ENCODE data around the gene MAP3K5. TPM values are rescaled to one million over a fixed set of nuclear protein-coding genes. Genes with fewer than 3 reads are reported as not detected.
"Not testable (repeated sequence)": the region's sequence is repeated elsewhere in the genome, so short reads cannot be mapped to it uniquely, and the experiment has no call there.

MAP3K5 gene
- total RNA-seq, 2 experiments from 2014 or later, result 9.2 to 11.0 TPM

DNA sequence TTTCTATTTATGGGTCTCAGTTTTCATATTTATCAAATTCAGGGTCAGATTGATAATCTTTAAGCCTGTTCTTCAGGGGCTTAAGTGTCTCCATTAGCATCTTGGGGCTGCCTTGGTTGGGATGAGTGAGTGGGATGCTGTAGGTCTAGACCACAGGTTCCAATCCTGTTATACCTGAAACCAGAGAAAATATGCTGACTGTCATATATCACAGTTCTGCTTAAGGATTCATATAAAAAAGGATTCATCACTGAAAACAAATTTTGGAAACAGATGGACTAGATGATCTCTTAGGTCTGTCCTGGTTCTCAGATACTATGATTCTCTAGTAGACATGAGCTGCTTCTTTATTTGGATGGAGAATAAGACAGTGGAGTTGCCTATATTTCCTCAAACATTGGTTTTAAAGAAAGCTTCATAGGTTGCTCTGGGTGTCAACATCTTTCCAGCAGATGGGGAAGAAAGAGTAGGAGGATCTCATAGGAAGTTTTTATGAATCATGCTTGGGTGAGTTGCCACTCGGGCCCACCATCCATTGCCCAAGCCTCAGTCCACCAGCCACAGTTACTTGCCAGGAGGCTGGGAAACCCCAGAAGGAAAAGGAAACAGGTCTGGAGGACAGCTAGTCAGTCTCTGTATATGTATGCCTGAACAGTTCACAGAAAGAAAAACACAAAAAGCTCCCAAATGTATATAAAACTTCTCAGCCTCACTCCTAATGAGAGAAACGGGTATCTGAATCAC lies 199.2 kb downstream of the MAP3K5 start:
- ChIA-PET CTCF (interaction anchor here (0.7 to 1.0 kb wide), 2 partner anchors 51 to 53 kb away, joined by 3 to 4 read pairs; no protein-coding TSS in a partner anchor), POLR2A (interaction anchor here (1.4 kb wide), 1 partner anchor 199 kb away, joined by 6 read pairs; the partner anchor contains the start of gene MAP3K5)

DNA sequence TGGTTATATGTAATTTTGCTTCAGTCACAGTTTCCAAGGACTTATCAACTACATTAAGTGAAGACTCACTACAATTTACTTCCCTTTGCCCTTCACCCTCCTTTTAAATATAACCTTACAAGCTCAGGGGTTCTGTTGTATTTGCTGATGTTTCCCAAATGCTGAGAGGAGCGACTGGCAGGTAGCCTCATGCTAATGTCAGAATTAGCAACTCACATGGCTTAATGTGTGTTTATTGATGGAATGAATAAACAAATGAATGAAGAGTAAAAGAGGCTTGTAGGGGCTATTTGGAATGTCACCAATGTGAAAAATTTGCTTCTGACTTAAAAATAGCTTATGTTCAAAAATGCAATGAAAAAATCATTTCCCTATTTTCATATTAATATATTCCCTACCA lies 200.7 kb downstream of the MAP3K5 start:
- ChIA-PET POLR2A (no interaction called here), CTCF (no interaction called here)

GRCh38 chr6:136590846-136591245 lies 201.4 kb downstream of the MAP3K5 start:
- CTCF ChIA-PET, POLR2A ChIA-PET: not testable (repeated sequence)

GRCh38 chr6:136587527-136587926 lies 204.8 kb downstream of the MAP3K5 start:
- CTCF ChIA-PET, result no interaction called here
- POLR2A ChIA-PET, result no interaction called here

DNA sequence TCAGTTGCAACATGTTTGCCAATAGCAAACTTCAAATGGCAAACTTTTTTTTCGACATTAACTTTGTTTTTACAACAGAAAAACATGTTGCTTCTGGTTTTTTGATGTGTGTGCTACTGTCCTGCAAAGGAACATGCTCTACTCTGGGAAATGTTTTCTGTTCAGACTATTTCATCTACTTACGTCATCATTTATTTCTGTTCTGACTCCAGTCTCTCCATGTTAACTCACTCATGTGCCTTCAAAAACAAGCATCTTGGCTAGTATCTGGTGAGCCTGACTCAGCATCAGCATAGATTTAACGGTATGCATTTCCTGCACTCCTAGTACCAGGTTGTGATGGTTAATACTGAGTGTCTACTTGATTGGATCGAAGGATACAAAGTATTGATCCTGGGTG lies 206.0 kb downstream of the MAP3K5 start:
- ChIA-PET CTCF (no interaction called here), POLR2A (no interaction called here)

- CTCF ChIA-PET, result interaction anchor here (1.5 kb wide), 1 partner anchor 59 kb away, joined by 4 read pairs; no protein-coding TSS in a partner anchor
- POLR2A ChIA-PET, result not testable (repeated sequence)
Measured at GRCh38 chr6:136585523-136585922, 206.8 kb downstream of the MAP3K5 start.

DNA sequence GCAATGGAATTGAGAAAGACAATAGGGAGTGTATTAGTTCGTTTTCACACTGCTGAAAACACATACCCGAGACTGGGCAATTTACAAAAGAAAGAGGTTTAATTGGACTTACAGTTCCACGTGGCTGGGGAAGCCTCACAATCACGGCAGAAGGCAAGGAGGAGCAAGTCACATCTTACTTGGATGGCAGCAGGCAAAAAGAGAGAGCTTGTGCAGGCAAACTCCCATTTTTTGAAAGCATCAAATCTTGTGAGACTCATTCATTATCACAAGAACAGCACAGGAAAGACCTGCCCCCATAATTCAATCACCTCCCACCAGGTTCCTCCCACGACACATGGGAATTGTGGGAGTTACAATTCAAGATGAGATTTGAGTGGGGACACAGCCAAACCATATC lies 208.0 kb downstream of the MAP3K5 start:
- CTCF ChIA-PET, result interaction anchor here (1.5 kb wide), 1 partner anchor 60 kb away, joined by 4 read pairs; no protein-coding TSS in a partner anchor
- POLR2A ChIA-PET, result not testable (repeated sequence)

GRCh38 chr6:136582711-136583471 lies 209.4 kb downstream of the MAP3K5 start:
- ChIA-PET CTCF (no interaction called here), POLR2A (no interaction called here)

GRCh38 chr6:136579800-136580199 lies 212.5 kb downstream of the MAP3K5 start:
- ChIA-PET CTCF (no interaction called here), POLR2A (no interaction called here)

DNA sequence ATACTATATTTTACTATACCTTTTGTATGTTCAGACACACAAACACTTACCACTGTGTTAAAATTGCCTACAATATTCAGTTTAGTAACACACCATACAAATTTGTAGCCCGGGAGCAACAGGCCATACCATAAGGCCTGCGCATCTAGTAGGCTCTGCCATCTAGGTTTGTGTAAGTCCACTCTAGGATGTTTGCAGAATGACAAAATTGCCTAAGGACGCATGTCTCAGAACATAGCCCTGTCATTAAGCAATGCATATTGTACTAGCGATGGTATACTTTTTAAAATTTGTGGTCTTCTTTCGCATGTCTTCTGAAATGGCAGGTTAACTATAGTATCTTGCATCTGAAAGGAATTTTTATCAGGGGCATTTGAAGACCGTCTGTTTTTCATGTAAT lies 215.5 kb downstream of the MAP3K5 start:
- ChIA-PET CTCF (no interaction called here), POLR2A (no interaction called here)

DNA sequence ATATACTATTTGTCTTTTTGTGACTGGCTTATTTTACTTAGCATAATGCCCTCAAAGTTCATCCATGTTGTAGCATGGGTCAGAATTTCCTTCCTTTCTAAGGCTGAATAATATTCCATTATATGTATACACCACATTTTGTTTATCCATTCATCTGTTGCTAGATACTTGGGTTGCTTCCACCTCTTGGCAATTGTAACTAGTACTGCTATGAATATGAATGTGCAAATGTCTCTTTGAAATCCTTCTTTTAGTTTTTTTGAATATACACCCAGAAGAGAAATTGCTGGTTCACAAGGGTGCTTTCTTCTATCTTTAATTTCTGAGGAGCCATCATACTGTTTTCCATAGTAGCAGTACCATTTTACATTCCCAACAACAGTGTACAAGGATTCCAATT lies 220.8 kb downstream of the MAP3K5 start:
- CTCF ChIA-PET, result no interaction called here

DNA sequence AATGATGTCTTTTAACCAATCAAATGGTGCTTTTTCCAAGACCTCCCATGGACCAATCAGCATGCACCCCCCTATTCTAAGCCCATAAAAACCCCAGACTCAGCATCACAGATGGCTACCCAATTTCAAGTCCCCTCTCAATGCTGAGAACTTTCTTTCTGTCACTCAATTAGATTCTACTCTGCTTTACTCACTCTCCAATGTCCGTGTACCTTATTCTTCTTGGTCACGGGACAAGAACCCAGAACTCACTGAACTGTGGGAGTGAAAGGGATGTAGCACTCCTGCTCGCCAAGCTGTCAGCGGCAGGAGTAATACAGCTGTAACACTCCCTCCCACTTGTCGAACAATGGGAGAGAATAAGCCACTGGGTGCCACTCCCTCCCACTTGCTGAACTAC lies 221.2 kb downstream of the MAP3K5 start:
- POLR2A ChIA-PET, result no interaction called here
- CTCF ChIA-PET, result no interaction called here

More for the DNA sequence above, 220.8 kb downstream of the MAP3K5 start:
- POLR2A ChIA-PET, result no interaction called here

DNA sequence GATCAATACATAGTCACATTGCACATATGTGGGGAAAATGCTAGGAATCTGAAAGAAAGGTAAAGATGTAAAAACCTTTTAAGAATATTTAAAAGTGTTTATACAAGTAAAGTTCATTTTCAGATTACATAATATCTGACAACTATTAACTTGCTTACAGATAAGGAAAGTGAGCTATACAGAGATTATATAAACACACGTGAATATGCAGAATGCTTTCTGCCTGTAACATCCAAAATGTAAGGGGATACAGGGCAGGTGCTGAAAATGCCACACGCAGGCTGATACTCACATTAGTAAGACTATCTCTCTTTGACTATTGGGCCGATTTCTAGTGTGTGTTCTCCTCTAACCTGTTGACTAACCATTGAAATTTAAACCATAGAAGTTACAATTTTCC lies 224.1 kb downstream of the MAP3K5 start:
- ChIA-PET POLR2A (no interaction called here), CTCF (no interaction called here)

GRCh38 chr6:136567688-136568087 lies 224.6 kb downstream of the MAP3K5 start:
- CTCF ChIA-PET, result no interaction called here
- POLR2A ChIA-PET, result no interaction called here

DNA sequence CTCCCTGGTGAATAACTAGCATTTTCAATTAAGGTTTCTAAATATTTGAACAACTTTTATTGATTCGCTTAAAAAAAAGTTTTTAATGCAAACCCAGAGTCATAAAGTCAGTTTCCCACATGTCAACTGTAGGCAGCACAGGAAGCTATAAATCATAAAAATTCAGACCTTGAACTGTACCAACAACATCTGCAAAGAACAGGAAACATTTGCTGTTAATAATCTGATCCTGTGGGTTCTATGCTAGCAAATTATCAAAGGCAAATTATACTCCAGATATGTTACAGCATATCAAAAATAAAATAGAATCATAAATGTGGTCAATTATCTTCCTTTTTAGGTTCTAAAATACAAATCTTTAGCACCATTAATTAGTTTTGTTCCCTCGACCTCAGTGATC lies 225.4 kb downstream of the MAP3K5 start:
- POLR2A ChIA-PET, result no interaction called here
- CTCF ChIA-PET, result interaction anchor here (0.8 kb wide), 1 partner anchor 32 kb away, joined by 3 read pairs; no protein-coding TSS in a partner anchor

DNA sequence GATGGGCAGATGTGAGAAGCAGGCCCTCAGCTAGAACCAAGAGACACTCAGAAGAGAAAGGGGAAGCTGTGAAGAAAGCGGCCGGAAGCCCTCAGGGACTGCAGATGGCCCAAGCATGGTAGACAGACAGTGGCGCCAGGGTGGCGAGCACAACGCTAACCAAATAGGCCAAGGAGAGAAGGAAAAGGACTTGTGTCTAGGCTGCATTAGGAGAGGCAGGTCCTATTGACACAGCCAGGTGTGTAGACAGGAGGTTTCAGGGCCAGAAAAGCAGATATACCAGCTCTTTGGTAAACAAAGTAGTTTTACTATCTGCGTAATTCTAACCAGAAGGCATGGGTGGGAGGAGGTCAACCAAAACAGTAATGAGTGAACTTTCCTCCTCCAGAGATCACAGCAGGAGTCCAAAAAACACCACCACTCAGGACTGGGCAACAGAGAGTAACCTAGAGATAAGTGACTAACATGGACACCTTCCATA lies 226.2 kb downstream of the MAP3K5 start:
- ChIA-PET CTCF (no interaction called here), POLR2A (no interaction called here)

DNA sequence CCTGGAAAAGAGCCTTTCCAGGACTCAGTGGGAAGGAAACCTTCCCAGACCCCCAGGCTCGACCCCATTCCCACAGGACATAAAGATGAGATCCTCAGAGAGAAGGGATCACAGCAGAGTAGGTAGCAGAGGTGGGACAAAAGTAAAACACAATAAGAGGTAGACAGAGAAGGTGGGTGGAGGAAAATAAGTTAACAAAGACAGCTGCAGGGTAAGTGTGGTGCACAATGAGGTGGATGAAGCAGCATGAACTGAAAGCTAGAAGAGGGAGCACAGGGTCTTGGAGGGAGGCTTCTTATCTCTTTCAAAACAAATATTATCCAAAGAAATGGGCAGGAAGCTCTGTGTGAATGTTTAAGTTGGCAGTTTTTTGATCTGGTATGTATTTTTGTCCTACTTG lies 228.1 kb downstream of the MAP3K5 start:
- POLR2A ChIA-PET, result no interaction called here

DNA sequence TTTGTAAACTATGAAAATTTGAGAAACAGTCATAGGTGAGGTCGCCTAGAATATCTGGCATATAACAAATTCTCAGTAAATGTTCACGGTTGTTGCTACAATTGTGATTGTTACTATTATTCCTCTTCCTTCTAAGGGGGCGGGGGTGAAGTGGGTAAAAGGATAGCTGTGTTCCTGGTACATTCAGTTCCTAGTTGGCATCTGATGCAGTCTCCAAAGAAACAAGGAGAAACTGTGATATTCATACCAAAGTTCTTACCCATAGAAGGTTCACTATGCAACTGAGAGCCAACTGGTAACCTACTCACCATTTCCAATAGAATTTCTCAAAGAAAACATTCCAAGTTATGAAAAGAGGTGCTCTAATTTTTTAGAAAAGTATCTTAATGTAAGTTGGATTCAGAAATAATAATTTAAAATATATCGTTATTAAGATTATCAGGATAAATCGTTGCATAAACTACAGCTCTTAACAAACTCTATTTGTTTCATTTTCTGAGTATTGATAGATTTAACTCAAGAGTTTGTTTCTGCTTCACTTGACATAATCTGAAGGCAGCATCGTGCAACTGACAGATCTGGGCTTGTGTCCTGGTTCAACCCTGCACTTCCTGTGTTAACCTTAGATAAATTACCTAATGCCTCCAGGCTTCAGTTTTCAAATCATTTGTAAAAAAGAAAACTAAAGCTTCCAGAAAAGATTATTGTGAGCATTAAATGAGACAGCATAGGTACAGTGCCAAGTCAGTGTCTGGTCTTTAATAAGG lies 228.7 kb downstream of the MAP3K5 start:
- CTCF ChIA-PET, result no interaction called here
- POLR2A ChIA-PET, result no interaction called here

More for the DNA sequence above, 228.1 kb downstream of the MAP3K5 start:
- CTCF ChIA-PET, result no interaction called here

DNA sequence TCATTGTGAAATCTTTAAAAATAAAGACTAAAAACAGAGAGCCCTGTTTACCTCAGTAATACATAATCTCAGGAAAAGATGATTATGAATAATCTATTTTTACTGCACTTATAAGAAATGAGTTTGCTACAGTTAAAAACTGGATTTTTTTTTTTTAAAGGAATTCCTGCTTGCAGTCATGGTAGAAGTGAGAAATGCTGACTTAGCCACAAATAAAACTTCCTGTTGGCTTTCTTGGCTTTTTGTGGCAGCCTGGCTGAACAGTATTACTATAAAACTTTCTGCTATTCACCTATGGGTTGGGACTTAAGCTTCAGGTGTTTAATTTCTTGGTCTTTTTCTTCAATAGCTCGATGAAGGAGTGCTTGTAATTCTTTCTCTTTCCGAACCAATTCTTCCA lies 230.1 kb downstream of the MAP3K5 start:
- ChIA-PET POLR2A (no interaction called here), CTCF (interaction anchor here (0.9 to 1.6 kb wide), 2 partner anchors 53 to 230 kb away, joined by 3 read pairs; partner anchors contain the start of gene MAP3K5)

DNA sequence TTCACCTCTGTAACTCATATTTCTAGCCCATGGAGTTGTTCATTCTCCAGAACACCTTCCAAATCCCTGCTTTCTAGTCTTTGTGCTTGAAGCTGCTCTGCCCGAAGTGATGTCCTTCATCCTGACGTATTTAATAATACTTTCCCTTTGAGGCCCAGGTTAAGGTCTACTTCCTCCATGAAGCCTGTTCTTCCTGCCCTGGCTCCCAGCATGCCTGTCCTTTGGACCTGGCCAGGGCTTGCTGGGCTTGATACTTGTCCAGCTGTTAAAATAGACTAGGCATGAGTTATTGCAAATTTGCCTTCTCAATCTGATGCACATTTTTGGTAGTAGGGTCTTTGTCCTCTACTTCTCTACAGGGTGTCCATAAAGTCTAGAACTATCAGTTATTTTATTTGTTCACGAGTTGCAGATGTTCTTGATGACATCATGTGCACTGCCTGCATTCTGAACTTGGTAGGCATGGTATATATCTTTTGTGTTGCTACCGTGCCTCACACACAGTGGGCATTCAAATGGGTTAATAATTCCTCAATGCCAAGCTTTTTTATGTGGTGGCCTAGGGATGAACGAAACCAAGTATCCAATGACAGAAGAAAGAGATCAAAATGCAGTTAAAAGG lies 239.0 kb downstream of the MAP3K5 start:
- CTCF ChIA-PET, result no interaction called here
- POLR2A ChIA-PET, result no interaction called here

Data from activated CD8-positive, alpha-beta memory T cell treated with anti-CD3 and anti-CD28 coated beads for 36 hours (primary cell).